A673 (cell line): Measurements from ENCODE around the gene PMM2. TPM values are rescaled to one million over a fixed set of nuclear protein-coding genes. Genes with fewer than 3 reads are reported as not detected.

Source experiments
- BruUV-seq: library from RNA; stranded (reverse); fragments of 400-500 nt; replicated peaks from 2 replicates; lab custom pipeline; 2021; lab: Mats Ljungman, UMichigan
- CTCF ChIA-PET: fragments of 300-600 bp; sonication (Branson Sonifier 250); formaldehyde crosslinking; loops from one replicate; lab custom pipeline; 2022; ENCODE audit warnings: antibody characterized with exemption; lab: Charles Lee
- POLR2A ChIA-PET: fragments of 300-600 bp; sonication (Branson Sonifier 250); formaldehyde crosslinking; loops from one replicate; lab custom pipeline; 2022; ENCODE audit warnings: antibody characterized with exemption; ENCODE audit not compliant: low non-redundant PET; lab: Charles Lee
- DNase-seq: peaks from one replicate; pipeline ENCODE4 v3.0.0-alpha.2; 2015; ENCODE audit warnings: low spot score
- H3K27ac ChIP-seq: fragments of 200-600 bp; sonication (generic); 2 replicates; pipeline ENCODE4 v1.5.1; 2016; ENCODE audit warnings: mixed run types, low read depth, mild to moderate bottlenecking, mixed read lengths, antibody characterized with exemption, low read length; ENCODE audit not compliant: poor library complexity, severe bottlenecking
- H3K27me3 ChIP-seq: fragments of 200-600 bp; sonication (generic); replicated peaks from 2 replicates; pipeline ENCODE4 v1.6.1; 2017; ENCODE audit warnings: mixed run types, low read depth, mild to moderate bottlenecking, mixed read lengths, antibody characterized with exemption, low read length; ENCODE audit not compliant: insufficient read depth, poor library complexity
- H3K36me3 ChIP-seq: fragments of 200-600 bp; sonication (generic); 2 replicates; pipeline ENCODE4 v1.6.1; 2016; ENCODE audit warnings: mixed run types, mild to moderate bottlenecking, mixed read lengths, antibody characterized with exemption, low read length; ENCODE audit not compliant: insufficient read depth, poor library complexity, severe bottlenecking
- H3K4me1 ChIP-seq: fragments of 200-600 bp; sonication (generic); 2 replicates; pipeline ENCODE4 v1.6.1; 2017; ENCODE audit warnings: mixed run types, mild to moderate bottlenecking, mixed read lengths, antibody characterized with exemption, low read length; ENCODE audit not compliant: insufficient read depth, poor library complexity, severe bottlenecking
- H3K4me3 ChIP-seq: fragments of 200-600 bp; sonication (generic); 2 replicates; pipeline ENCODE4 v1.5.1; 2016; ENCODE audit warnings: low read depth, mixed run types, mild to moderate bottlenecking, mixed read lengths, low read length; ENCODE audit not compliant: poor library complexity, severe bottlenecking
- H3K9me3 ChIP-seq: fragments of 200-600 bp; sonication (generic); 2 replicates; pipeline ENCODE4 v1.6.1; 2016; ENCODE audit warnings: mixed run types, low read depth, mild to moderate bottlenecking, mixed read lengths, antibody characterized with exemption, low read length; ENCODE audit not compliant: poor library complexity, severe bottlenecking
- CTCF ChIP-seq: fragments of 300-800, 200-600 bp; sonication (generic); conservative IDR thresholded peaks from 2 replicates; pipeline ENCODE4 v1.5.1; 2017; ENCODE audit warnings: low read depth, mild to moderate bottlenecking, antibody characterized with exemption, low read length, moderate library complexity, mixed read lengths
- EZH2 ChIP-seq: fragments of 200-600 bp; sonication (generic); IDR thresholded peaks from 2 replicates; pipeline ENCODE4 v1.6.1; 2017; ENCODE audit warnings: borderline replicate concordance, low read depth, mild to moderate bottlenecking, mixed read lengths, antibody characterized with exemption, low read length; ENCODE audit not compliant: poor library complexity, severe bottlenecking
- intact Hi-C: fragments of 100-400 bp; cut with micrococcal nuclease; formaldehyde crosslinking; loops from one replicate; pipeline ENCODE4 v1.10.0; 2022; ENCODE audit not compliant: unreplicated experiment
- total RNA-seq: library from RNA; stranded (reverse); gene quantifications from 2 replicates; pipeline ENCODE4 v1.2.3, GENCODE V29; 2021

The PMM2 gene
- total RNA-seq, 1 experiment from 2014 or later: 54.8 TPM

GRCh38 chr16:8886593-8887430 is 89.2 kb downstream of the PMM2 start:
- H3K27ac ChIP-seq: no peak overlapping the region
- intact Hi-C loops: no loop called here
- TF ChIP-seq CTCF (no peak), EZH2 (no peak)
- no peak for DNase-seq
- BruUV-seq: no TSS peak
- ChIA-PET CTCF (interaction anchor here (0.9 kb wide), 1 partner anchor 248 kb away, joined by 3 read pairs; no protein-coding TSS in a partner anchor), POLR2A (no interaction called here)
- peaks cover 25% of the 10 kb centered on the region for H3K36me3 ChIP-seq
- H3K4me1 ChIP-seq: no peaks in the 10 kb centered on the region
- no peaks in the 10 kb centered on the region for H3K9me3 ChIP-seq
- no peak overlapping the region for H3K4me3 ChIP-seq
- no peaks in the 10 kb centered on the region for H3K27me3 ChIP-seq

- Histone ChIP-seq H3K36me3 (peaks cover 31% of the 10 kb centered on the region), H3K9me3 (no peaks in the 10 kb centered on the region), H3K4me3 (no peak overlapping the region), H3K27ac (no peak overlapping the region), H3K4me1 (no peaks in the 10 kb centered on the region), H3K27me3 (no peaks in the 10 kb centered on the region)
- no peak for TF ChIP-seq CTCF
- TF ChIP-seq EZH2: no peak
- ChIA-PET CTCF (no interaction called here), POLR2A (no interaction called here)
- no peak for DNase-seq
- BruUV-seq: no TSS peak
- intact Hi-C loops: no loop called here
These were observed 89.8 kb downstream of the PMM2 start for GRCh38 chr16:8887431-8887765.

- Histone ChIP-seq H3K27ac (no peak overlapping the region), H3K36me3 (peaks cover 37% of the 10 kb centered on the region), H3K9me3 (no peaks in the 10 kb centered on the region), H3K27me3 (no peaks in the 10 kb centered on the region), H3K4me3 (no peak overlapping the region), H3K4me1 (no peaks in the 10 kb centered on the region)
- TF ChIP-seq CTCF: no peak
- TF ChIP-seq EZH2: no peak
- no TSS peak for BruUV-seq
- intact Hi-C loops: no loop called here
- ChIA-PET POLR2A (no interaction called here), CTCF (no interaction called here)
- no peak for DNase-seq
These were observed 90.4 kb downstream of the PMM2 start for GRCh38 chr16:8887952-8888560.
